Heart left ventricle (tissue), 13 donors: ENCODE results near the gene THAP5.

Experiments used
- CTCF ChIP-seq, 12 donors: fragments of 200-600 bp; sonication (generic) in 4 of 12; IDR thresholded peaks; one replicate each; pipeline versions ENCODE4 v1.5.0 to v1.8.0; 2018 to 2022; ENCODE audit warnings: antibody characterized with exemption in 12 of 12, mild to moderate bottlenecking in 5 of 12
- POLR2A ChIP-seq, 2 donors: fragments of 450-650 bp; IDR thresholded peaks; one replicate each; pipeline ENCODE4 v1.6.1; 2017; ENCODE audit warnings: antibody characterized with exemption in 2 of 2, mild to moderate bottlenecking in 2 of 2, moderate library complexity in 2 of 2
- donor health status: ischemic (EF 13 %, LVEDD 7.1; RV severe dilation, severe dysfunction).
- donor health status: DM: no; HTN: yes; CAD: no.
- donor health status: DM: no; HTN: no; CAD: no.
- donor health status: ischemic (EF 25% LVEDD 6.9; RV normal size, moderate dysfunction).
- donor health status: ischemic (EF 25% LVEDD 5.7; RV mildly dilated, moderate dysfunction).
- donor health status: ischemic (EF 35%, LVEDD 5.7; RV mildly dilated, moderate dysfunction).
- donor health status: nonischemic (EF 11% LVEDD 7.7; RV severe dilation, severe dysfunction).
- donor health status: DM: yes; HTN: yes; CAD: no.
- donor health status: PGD.
- donor health status: ischemic (EF 29% LVEDD 5.4; RV normal size, mild dysfunction).
- donor health status: nonischemic (EF 23%, LVEDD 6.1; RV moderate dilation, normal function).

- TF ChIP-seq CTCF (IDR thresholded peaks at IDR 0.05) (no peak), POLR2A (IDR thresholded peaks at IDR 0.05) (no peak)
These were observed 45.4 kb upstream of the THAP5 start for GRCh38 chr7:108614896-108615295.
